ENCODE data around the gene EXOC8. TPM values are rescaled to one million over a fixed set of nuclear protein-coding genes. Genes with fewer than 3 reads are reported as not detected.
A peak's percentile ranks its signal among the peaks of the same experiment; 100 is the strongest.

Gene EXOC8
- total RNA-seq, 2 donors from 2014 or later: 10.7 to 11.8 TPM

DNA sequence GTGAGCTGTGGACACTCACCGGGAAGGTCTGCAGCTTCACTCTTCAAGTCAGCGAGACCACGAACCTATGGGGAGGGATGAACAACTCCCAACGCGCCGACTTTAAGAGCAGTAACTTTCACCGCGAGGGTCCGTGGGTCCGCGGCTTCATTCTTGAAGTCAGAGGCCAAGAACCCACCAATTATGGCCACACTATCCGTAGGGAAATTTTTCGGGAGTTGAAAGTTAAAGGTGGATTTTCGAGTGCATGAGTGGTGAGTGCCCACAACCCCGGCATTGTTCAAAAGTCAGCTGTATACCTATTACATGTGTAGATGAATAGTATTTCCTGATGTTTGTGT lies 19.7 kb downstream of the EXOC8 start:
- H3K27me3 ChIP-seq: no peaks in the 10 kb centered on the region
- H3K36me3 ChIP-seq: no peaks in the 10 kb centered on the region
- no peak overlapping the region for H3K4me3 ChIP-seq
- DNase-seq (ENCODE audit: low spot score): peak; percentile 5
- no peak overlapping the region for H3K27ac ChIP-seq
- TF ChIP-seq, protein P1, sequence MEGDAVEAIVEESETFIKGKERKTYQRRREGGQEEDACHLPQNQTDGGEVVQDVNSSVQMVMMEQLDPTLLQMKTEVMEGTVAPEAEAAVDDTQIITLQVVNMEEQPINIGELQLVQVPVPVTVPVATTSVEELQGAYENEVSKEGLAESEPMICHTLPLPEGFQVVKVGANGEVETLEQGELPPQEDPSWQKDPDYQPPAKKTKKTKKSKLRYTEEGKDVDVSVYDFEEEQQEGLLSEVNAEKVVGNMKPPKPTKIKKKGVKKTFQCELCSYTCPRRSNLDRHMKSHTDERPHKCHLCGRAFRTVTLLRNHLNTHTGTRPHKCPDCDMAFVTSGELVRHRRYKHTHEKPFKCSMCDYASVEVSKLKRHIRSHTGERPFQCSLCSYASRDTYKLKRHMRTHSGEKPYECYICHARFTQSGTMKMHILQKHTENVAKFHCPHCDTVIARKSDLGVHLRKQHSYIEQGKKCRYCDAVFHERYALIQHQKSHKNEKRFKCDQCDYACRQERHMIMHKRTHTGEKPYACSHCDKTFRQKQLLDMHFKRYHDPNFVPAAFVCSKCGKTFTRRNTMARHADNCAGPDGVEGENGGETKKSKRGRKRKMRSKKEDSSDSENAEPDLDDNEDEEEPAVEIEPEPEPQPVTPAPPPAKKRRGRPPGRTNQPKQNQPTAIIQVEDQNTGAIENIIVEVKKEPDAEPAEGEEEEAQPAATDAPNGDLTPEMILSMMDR (IDR thresholded peaks at IDR 0.05): no peak
- no peaks in the 10 kb centered on the region for H3K9me3 ChIP-seq
- no peaks in the 10 kb centered on the region for H3K4me1 ChIP-seq

GRCh38 chr1:231317306-231318014 lies 20.2 kb downstream of the EXOC8 start:
- no peaks in the 10 kb centered on the region for H3K9me3 ChIP-seq
- no peaks in the 10 kb centered on the region for H3K27me3 ChIP-seq
- no peaks in the 10 kb centered on the region for H3K4me1 ChIP-seq
- DNase-seq (ENCODE audit: low spot score): peak; percentile 13
- TF ChIP-seq, protein P1 (IDR thresholded peaks at IDR 0.05): no peak
- no peak overlapping the region for H3K27ac ChIP-seq
- no peaks in the 10 kb centered on the region for H3K36me3 ChIP-seq
- H3K4me3 ChIP-seq: no peak overlapping the region

DNA sequence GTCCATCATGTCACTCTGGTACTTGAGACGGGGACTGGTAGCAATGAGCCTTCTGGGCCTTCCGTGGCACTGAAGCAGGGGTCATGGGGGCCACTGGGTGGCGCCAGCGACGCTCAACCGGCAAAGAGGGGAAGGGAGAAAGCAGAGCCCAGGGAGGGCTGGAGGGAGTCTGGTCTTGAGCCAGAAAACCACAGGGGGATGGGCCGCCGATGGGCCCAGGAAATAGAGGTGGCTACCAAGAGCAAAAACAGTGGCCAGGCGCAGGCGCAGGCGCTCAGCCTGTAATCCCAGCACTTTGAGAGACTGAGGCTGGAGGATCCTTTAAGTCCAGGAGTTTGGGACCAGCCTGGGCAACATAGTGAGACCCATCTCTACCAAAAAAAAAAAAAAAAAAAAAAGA lies 21.8 kb downstream of the EXOC8 start:
- no peaks in the 10 kb centered on the region for H3K4me1 ChIP-seq
- no peaks in the 10 kb centered on the region for H3K9me3 ChIP-seq
- peak; percentile 18 for DNase-seq (ENCODE audit: low spot score)
- no peaks in the 10 kb centered on the region for H3K36me3 ChIP-seq
- H3K4me3 ChIP-seq: no peak overlapping the region
- TF ChIP-seq, protein P1 (IDR thresholded peaks at IDR 0.05): peak; percentile 25 to 56
- H3K27me3 ChIP-seq: no peaks in the 10 kb centered on the region
- no peak overlapping the region for H3K27ac ChIP-seq

GRCh38 chr1:231313661-231314060 lies 24.0 kb downstream of the EXOC8 start:
- H3K9me3 ChIP-seq: no peaks in the 10 kb centered on the region
- no peak overlapping the region for H3K4me3 ChIP-seq
- H3K36me3 ChIP-seq: no peaks in the 10 kb centered on the region
- no peak for DNase-seq (ENCODE audit: low spot score)
- TF ChIP-seq, protein P1 (IDR thresholded peaks at IDR 0.05): no peak
- no peak overlapping the region for H3K27ac ChIP-seq
- no peaks in the 10 kb centered on the region for H3K27me3 ChIP-seq
- no peaks in the 10 kb centered on the region for H3K4me1 ChIP-seq

DNA sequence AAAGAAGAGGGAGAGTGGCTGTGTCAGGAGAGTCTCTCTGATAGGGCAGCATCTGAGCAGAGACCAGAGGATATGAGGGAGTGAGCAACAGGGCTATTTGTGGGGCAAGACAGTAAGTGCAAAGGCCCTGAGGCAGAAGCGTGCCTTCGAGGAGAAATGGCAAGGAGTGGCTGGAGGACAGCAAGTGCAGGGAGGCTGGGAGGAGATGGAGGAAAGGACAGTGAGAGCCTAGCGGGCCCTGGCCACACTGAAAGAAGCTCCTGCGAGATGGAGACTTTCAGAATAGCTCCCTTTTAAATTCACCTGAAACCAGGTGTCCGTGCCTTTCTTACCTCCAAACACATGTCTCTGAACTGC lies 25.2 kb downstream of the EXOC8 start:
- Histone ChIP-seq H3K27me3 (no peaks in the 10 kb centered on the region), H3K27ac (no peak overlapping the region), H3K9me3 (no peaks in the 10 kb centered on the region), H3K4me1 (no peaks in the 10 kb centered on the region), H3K4me3 (no peak overlapping the region), H3K36me3 (no peaks in the 10 kb centered on the region)
- TF ChIP-seq, protein P1 (IDR thresholded peaks at IDR 0.05): no peak
- DNase-seq (ENCODE audit: low spot score): no peak

All from right atrium auricular region (tissue), 2 donors.